GM18907 (cell line): ENCODE results near the gene PANX1.
A peak's percentile ranks its signal among the peaks of the same experiment; 100 is the strongest.
"Not testable (repeated sequence)": the region's sequence is repeated elsewhere in the genome, so short reads cannot be mapped to it uniquely, and the experiment has no call there.

Experiments used
- ATAC-seq: cut with Tn5 transposase; IDR thresholded peaks from one replicate; pipeline ENCODE4 v1.9.1; 2021; ENCODE audit warnings: mild to moderate bottlenecking, moderate library complexity; ENCODE audit not compliant: unreplicated experiment

Gene PANX1, protein sequence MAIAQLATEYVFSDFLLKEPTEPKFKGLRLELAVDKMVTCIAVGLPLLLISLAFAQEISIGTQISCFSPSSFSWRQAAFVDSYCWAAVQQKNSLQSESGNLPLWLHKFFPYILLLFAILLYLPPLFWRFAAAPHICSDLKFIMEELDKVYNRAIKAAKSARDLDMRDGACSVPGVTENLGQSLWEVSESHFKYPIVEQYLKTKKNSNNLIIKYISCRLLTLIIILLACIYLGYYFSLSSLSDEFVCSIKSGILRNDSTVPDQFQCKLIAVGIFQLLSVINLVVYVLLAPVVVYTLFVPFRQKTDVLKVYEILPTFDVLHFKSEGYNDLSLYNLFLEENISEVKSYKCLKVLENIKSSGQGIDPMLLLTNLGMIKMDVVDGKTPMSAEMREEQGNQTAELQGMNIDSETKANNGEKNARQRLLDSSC

DNA sequence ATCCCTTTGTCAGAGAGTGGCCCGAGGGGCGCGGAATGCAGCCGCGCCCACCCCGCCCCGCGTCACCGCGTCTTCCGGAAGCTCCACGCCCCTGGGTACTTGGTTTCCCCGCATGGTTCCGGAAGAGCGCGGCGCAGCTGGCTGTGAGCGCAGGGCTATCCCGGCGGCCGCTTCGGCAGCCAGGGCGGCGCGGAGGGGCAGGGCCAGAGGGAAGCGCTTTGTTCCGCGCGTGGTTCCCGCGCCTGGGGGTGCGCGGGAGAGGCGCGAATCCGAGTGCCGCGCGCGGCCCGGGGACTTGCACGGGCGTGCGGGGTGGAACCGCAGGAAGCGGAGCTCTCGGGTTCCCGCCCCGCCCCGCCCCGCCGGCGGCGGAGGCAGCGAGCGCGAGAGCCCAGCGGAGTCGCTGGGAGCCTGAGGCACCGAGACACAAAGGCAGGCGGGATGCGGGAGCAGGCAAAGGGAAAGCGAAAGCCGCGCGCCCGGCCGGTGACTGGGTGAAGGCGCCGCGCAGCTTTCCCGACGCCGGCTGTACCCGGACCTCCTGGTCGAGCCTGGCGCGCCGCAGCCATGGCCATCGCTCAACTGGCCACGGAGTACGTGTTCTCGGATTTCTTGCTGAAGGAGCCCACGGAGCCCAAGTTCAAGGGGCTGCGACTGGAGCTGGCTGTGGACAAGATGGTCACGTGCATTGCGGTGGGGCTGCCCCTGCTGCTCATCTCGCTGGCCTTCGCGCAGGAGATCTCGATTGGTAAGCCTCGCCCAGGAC, at the start of gene PANX1:
Gene PANX1, plus strand, starts transcription at position 96 of the 766 bp plus-strand sequence. Its CDS starts 472 bp downstream, at position 568.
- ATAC-seq: peak; percentile 86

DNA sequence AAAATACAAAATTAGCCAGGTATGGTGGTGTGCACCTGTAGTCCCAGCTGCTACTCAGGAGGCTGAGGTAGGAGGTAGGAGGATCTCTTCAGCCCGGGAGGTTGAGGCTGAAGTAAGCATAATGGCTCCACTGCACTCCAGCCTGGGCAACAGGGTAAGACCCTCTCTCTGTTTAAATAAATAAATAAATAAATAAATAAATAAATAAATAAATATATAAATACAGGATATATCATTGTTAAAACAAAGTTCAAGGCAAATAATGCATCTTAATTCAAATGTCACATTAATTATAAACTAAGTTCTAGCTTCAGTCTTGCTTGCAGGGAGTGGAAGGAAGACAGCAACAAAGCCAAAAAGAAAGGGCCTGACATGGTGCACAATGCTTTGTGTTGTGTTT, 44.5 kb upstream of the PANX1 start:
- no peak for ATAC-seq

DNA sequence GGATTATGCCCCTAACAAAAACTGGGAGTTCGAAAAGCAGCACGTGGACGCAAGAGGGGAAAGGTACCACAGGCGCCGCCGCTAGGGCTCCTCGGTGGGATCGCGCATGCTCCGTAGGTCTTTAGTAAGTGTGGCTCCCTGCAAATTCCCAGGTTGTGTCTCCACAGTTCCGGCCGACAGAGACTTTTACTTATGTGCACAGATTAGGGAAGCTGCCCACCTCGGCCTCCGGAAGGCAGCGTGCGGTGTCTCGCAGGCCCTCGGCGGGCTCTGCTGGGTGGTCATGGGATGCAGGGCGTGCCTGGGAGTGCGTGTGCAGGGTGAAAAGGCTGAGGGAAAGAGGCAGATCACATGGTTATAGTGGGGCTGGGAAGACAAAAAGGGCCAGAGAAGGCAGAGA, 39.7 kb upstream of the PANX1 start:
- no peak for ATAC-seq

GRCh38 chr11:94089341-94089740, 39.3 kb upstream of the PANX1 start:
- ATAC-seq: no peak

DNA sequence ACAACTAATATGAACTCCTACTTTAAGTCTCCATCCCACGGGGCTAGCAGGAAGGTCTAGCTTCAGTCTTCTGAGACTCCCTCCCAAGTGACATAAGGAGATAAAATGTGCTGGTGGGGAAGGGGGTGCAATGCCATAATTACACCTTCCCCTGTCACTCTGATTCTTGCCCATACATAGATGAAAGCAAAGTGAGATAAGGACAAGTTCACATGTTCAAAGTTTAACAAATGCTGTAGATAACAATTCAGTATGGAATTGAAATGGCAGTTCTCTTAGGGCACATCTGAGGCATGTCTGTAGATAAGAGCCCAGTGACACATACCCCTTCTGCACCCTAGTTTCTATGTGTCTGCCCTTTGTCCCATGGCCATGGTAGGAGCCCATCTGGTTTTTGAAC, 38.2 kb upstream of the PANX1 start:
- ATAC-seq: no peak

GRCh38 chr11:94091091-94091490, 37.5 kb upstream of the PANX1 start:
- ATAC-seq: no peak

DNA sequence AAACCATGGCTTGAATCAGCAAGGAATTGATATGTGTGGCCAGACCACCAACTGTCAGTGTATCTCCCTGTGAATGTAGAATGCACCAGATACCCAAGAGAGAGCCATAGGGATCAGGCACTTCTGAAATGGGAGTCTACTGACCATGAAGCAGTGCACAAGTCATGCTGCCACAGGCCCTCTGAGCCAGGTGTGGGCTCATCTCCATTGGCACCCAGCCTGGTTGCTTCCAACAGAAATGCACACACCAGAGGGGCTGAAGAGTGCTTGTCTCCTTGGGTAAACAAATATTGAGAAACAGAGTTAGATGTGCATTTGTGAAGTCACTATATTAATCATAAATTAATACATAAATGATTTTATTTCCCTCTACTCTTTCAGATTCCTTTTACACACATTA, 28.4 kb upstream of the PANX1 start:
- ATAC-seq: no peak

GRCh38 chr11:94103471-94103870, 25.2 kb upstream of the PANX1 start:
- no peak for ATAC-seq

DNA sequence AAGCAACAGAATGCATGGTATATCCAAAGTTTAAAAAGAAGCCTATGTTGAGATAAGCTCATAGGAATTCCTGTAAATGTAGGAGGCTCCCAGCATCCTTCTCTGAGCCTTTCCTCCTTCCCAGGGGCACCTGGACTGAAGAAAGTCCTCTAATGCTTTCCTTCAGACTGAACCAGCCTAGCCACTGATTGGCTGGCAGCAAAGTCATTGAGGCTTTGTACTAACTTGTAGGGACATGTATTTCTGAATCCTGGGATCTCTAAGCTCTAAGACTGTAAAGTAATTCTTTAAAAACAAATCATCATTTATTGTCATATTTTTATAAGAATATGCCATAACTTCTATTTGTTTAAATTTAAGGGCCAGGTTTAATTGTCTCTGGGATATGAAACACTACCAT, 23.9 kb upstream of the PANX1 start:
- ATAC-seq: no peak

GRCh38 chr11:94106716-94107115, 21.9 kb upstream of the PANX1 start:
- no peak for ATAC-seq

DNA sequence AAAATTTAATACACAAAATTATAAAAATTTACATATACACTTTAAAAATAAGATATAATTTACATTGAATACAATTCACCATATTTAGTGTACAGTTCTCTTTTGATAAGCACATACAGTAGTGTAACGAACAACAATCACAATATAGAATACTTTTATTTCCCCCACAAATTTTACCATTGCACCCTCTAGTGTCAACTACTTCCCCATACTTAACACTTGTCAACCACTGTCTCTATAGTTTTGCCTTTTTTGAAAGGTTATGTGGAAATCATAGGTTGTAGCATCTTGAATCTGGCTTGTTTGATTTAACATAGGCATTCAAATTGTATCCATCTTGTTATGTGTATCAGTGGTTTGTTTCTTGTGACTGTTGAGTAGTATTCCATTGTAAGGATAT, 21.3 kb upstream of the PANX1 start:
- no peak for ATAC-seq

GRCh38 chr11:94111241-94111640, 17.4 kb upstream of the PANX1 start:
- ATAC-seq: no peak

DNA sequence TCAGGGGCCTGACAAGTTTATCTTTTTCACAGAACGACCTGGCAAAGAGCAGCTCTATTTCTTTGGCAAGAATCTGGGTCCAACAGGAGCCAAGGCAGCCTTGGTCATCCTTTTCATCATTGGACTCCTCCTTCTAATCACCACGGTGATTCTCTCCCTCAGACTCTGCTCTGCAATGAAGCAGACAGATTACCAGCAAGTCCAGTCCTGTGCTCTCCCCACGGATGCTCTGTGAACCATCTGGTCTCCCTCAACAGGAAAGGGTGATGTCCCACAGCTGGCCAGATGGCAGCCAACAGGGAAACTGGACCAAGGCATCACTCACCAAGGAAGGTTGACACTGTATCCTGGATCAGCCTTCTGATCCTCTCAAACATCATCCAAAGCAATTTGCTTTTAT, 17.0 kb upstream of the PANX1 start:
- ATAC-seq: no peak

DNA sequence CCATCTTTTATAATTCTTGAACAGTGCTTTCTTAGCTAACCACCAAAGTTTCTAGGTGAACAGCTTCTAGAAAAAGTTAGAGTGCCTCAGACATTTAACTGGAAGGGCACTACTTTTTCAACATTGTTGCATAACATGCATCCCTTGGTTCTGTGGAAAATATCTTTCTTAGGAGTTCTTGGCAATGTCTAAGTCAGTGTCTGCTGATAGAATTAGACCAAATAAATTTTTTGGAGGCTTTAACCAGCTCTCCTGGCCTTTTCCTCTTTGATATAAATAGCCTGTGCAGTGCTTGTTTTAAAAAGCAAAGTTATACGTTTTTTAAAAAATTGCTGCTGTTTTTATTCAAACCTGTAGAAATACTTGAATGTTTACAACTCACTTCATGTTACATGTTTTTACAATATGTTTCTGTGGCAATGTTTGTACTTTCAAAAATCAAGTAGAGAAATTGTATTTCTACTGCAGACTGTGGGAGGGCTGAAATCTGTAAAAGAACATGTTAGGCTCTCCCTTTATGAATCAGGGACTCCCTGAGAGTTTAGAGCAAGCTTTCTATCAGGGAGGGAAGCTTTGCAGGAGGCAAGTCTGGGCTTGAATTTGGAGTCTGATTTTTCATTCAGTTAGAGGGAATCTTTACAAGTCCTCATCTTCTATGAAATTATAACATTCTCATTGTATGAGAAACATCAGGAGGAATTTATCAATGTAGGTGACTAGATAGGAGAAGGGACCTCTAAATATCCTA, 16.3 kb upstream of the PANX1 start:
- no peak for ATAC-seq

DNA sequence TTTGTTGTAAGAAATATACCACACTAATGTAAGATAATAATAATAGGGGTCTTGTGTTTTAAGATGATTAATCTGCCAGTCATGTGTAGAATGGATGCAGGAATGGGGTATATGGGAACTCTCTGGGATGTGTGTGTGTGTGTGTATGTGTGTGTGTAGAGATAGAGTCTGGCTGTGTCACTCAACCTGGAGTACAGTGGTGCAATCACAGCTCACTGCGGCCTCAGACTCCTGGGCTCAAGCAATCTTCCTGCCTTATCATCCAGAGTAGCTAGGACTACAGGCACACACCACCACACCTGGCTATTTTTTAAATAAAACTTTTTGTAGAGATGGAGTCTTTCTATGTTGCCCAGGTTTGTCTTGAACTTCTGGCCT, 11.5 kb upstream of the PANX1 start:
- ATAC-seq: no peak

DNA sequence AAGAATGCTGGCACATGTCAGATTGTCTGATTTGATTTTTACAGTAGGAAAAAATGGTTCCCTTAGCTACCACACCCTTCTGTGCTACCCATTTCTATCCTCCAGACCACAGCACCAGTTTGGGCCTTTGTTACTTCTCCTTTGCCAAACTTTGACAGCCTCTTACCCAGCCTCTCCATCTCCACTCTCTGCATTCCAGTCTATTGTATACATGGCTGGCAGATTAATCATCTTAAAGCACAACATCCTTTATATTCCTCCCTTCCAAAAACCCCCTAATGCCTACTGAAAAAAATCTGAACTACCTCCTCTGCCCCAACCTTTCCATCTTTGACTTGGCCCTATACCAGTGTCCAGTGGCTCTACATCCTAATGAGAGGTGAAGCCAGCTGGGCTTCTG, 10.8 kb upstream of the PANX1 start:
- no peak for ATAC-seq

DNA sequence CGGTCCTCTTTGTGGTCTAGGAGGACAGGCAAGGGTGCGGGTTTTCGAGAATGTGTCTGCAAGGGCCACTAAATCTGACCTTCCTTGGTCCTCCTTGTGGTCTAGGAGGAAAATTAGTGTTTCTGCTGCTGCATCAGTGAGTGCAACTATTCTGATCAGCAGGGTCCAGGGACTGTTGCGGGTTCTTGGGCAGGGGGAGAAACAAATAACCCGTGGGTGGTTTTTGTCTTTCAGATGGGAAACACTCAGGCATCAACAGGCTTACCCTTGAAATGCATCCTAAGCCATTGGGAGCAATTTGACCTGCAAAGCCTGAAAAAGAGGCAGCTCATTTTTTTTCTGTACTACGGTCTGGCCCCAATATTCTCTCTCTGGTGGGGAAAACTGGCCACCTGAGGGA, 9.0 kb upstream of the PANX1 start:
- ATAC-seq: not testable (repeated sequence)

DNA sequence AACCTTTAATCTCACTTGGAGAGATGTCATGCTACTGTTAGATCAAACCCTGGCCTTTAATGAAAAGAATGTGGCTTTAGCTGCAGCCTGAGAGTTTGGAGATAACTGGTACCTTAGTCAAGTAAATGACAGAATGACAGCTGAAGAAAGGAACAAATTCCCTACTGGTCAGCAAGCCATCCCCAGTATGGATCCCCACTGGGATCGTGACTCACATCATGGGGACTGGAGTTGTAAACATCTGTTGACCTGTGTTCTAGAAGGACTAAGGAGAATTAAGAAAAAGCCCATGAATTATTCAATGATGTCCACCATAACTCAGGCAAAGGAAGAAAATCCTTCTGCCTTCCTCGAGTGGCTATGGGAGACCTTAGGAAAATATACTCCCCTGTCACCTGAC, 8.1 kb upstream of the PANX1 start:
- ATAC-seq: not testable (repeated sequence)

DNA sequence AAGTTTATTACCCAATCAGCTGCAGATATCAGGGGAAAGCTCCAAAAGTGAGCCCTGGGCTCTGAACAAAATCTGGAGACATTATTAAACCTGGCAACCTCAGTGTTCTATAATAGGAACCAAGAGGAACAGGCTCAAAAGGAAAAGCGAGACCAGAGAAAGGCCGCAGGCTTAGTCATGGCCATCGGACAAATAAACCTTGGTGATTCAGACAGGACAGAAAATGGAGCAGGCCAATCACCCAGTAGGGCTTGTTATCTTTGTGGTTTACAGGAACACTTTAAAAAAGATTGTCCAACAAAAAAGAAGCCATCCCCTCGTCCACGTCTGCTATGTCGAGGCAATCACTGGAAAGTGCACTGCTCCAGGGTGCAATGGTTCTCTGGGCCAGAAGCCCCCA, 7.7 kb upstream of the PANX1 start:
- no peak for ATAC-seq

DNA sequence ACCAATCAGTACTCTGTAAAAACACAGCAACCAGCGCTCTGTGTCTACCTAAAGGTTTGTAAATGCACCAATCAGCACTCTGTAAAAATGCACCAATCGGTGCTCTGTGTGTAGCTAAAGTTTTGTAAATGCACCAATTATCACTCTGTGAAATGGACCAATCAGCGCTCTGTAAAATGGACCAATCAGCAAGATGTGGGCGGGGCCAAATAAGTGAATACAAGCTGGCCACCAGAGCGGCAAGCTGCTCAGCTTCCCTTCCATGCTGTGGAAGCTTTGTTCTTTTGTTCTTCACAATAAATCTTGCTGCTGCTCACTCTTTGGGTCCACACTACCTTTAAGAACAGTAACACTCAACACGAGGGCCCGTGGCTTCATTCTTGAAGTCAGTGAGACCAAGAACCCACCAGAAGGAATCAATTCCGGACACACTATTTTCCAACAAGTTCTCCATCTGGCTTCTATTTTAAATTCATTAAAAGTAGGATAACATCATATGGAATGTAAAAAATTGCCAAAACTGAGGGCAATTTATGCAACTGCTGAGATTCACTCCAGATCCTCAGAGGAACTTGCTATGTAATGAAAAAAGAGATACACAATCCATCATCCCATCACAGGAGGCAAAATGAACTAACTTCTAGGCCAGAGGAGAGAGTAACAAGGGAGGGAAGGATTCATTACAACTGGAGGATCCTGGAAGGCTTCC, 3.1 kb upstream of the PANX1 start:
- ATAC-seq: no peak

DNA sequence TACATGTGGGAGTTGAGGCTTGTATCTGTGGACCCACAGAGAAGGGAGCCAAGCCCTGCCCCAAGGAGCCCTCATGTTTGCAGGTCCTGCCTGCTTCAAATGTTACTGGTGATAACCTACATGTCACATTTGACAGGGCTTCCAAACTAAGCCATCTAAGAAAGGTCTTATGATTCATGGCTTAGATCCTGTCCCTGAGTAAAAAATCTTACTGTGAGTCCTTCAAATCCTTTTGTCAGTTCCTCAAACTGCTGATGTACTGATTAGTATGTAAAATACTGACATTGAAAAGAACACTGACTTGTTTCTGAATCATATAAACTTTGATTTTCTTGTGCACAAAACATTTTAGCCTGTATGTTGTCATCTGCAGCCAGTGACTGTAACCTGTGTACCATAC, 1.0 kb upstream of the PANX1 start:
- no peak for ATAC-seq
